HG03139 (cell line): ENCODE measurements around the gene DMRT2.

Experiments used
- ATAC-seq: cut with Tn5 transposase; IDR thresholded peaks from one replicate; pipeline ENCODE4 v1.9.1; 2021; ENCODE audit not compliant: unreplicated experiment

The DMRT2 gene

DNA sequence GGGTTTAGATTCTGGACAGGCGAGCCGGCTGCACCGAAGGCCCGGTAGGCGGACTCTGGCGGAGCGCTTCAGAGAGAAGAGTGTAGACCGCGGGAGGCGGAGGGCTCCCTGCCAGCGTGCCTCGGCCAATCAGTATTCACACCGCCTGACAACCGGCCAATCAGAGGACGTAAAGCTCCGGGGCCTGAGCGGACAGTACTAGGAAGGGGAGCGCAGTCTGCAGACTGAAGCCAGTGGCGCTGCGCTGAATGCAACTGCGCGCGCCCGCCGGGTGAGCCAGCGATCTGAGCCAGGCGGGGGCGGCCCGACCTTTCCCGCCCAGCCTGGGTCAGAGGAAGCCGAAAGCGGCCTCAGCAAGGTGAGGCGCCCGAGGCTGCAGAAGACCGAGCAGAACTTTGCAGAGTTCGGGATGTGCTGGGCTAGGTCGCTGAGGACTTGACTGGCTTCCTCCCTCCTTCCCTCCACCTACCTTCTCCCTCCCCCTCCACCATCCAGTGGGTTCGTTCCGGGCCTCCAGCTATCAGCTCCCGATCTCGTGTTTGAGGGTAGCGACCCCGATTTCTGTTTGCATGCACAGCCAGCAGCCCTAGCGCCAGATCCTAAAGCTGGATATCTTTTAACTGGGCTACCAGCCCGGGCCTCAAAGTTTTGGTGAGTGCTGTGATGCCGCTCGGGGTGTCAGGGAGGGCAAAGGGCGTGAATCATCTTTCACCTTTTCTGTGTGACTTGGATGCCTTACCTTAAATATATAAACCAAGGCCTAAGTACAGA is at the start of gene DMRT2:
Gene DMRT2, plus strand, starts transcription at position 233 of the 771 bp plus-strand sequence. CDS start 1,257 bp downstream, outside the sequence.
- no peak for ATAC-seq

DNA sequence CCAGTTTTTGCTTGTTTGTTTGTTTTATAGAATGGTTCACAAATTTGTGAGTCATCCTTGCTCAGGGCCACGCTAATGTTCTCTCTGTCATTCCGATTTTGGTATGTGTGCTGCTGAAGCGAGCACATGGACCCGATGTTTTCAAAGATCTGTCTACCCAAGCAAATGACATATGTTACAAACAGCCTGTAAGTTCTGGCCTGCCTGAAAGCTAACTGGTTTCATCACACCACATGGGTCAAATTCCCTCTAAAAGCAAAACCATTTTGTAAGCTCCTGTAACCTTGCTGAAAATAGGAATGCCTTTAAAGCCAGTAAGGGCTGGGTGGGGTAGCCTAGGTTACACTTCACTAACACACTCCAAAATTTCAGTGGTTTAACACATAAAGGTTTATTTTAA is 48.3 kb upstream of the DMRT2 start:
- ATAC-seq = no peak

DNA sequence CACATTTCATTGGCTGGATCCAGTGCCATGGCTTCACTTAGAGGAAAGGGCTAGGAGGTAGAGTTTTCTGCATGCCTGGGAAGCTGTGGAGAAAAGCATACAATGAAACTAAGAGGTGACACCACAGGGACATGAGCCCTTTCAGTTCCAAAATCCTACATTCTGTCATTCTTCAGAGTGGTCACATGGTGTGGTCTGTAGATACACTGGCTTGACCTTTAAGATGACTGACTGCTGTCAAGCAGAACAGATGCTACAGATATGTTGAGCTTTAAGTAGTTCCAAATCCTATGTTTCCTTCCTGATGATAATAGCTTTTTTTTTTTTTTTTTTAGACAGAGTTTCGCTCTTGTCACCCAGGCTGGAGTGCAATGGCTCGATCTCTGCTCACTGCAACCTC is 47.5 kb upstream of the DMRT2 start:
- no peak for ATAC-seq

DNA sequence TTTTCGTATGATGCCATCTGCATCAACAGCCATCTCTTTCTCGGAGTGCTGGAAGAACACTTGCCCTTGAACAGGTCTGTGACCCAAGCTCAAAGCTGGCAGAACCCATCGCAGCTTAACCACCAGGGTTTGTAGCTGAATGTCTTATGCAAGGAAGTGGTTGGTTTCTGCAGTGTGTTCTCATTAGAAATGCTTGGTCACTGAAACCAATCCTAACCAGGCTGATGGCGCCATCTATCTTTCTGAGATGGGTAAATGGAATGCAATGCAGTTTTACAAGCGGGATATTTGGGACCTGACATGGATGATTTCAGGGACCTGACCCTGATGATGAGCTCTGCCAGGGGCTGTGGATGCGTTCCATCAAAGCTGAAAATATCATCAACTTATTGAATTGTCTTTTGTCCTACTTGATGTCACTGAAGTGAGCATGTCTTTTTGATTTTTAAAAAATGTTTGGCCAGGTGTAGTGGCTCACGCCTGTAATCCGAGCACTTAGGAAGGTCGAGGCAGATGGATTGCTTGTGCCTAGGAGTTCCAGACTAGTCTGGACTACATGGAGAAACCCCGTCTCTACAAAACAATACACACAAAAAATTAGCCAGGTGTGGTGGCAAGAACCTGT is 45.0 kb upstream of the DMRT2 start:
- no peak for ATAC-seq

DNA sequence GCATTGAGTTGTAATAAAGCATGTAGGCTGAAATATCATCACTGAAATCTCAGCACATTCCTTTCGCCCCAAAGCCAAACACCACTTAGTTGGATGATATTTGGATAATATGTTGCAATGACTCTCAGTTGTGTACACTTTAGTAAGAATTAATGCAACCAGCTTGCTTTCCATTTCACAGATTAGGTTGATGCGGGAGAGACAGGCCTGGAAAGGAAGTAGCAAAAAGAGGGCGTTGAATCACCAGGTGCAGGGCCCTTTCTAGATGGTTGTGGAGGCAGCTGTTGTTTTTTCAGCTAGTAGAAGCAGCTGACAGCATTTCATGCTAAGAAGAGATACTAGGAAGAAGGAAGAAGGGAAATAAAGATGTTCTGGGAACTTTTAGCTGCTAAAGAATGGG is 42.8 kb upstream of the DMRT2 start:
- no peak for ATAC-seq

DNA sequence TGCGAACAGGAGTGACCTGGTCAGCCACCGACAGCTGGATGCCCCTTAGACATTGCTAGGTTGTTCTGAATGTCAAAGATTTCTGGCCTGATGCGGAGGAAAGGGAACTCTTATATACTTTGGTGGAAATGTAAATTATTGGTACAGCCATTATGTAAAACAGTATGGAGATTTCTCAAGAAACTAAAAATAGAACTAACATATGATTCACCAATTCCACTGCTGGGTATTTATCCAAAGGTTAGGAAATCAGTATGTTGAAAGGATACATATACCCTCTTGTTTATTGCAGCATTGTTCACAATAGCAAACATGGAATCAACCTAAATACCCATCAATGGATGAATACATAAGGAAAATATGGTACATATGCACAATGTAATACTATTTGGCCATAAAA is 41.9 kb upstream of the DMRT2 start:
- ATAC-seq = no peak

DNA sequence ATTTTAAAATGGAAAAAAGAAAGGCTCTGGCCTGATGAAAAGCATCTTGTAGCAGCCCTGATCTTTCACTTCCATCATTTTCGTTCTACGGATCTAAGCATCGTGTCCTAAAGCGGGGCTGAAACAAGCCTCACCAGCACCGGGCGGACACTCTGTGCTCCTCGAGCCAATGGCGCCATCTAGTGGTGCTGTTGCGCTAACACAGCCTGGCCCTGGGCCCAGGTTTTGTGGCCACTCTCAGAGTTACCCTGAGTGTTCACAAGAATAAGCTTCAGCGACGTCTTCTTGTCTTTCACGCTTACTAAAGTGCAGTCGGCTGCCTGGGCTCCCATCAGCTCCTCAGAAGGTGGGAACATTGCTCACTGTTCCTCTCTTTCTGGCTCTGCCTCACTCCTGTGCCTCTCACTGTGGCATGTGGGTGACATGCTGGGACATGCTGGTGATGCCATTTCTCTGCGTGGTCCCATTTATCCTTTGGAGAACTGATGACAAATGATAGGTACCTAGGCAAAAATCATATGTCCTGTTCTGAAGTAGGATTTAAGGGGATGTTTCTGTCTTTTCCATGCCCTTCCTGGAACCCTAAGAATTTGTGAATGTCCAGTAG is 41.0 kb upstream of the DMRT2 start:
- peak; percentile 93 for ATAC-seq

DNA sequence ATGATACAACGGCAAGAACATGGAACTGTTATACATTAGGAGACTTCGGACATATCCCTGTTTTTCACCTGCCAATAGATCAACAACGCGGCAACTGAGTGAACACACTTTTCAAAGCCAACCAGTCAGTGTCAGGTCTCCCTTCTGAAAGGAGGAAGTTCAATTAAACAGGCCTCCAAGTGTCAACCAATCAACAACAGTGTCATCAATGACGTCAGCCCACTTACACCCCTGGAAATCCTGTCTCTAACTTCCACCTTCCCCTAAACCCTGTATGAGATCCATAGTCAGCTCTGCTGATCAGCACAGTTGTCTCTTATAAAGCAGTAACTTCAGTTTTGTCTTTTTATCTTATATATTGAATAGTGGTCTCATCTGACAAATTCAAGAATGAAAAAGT is 37.1 kb upstream of the DMRT2 start:
- ATAC-seq = no peak

DNA sequence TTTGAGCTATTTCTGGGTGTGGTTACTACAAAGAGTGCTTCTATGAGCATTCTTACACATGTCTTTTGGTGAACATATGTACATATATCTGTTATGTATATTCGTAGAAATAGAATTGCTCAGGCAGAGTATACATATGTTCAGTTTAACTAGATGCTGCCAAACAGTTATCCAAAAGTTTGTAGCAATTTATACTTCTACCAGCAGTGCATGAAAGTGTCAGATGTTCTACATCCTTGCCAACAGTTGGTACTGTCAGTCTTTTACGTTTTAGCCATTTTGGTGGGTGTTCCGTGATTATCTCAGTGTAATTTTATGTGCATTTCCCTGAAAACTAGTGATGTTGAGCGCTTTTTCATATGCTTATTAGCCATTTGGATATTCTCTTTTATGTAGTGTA is 35.9 kb upstream of the DMRT2 start:
- ATAC-seq = no peak

DNA sequence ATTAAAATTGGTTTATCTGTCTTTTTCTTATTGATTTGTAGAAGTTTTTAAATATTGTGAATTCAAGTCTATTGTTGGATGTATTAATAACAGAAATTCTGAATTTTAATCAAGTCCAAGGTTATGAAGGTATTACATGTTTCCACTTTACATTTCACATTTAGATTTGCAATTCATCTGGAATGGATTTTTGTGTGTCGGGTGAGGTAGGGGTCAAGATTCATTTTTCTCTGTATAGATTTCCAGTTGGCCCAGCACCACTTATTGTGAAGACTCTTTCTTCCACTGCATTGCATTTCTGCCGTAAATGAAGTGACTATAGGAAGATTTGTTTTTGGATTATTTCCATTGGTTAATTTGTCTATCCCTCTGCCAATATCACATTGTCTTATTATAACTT is 35.5 kb upstream of the DMRT2 start:
- no peak for ATAC-seq

DNA sequence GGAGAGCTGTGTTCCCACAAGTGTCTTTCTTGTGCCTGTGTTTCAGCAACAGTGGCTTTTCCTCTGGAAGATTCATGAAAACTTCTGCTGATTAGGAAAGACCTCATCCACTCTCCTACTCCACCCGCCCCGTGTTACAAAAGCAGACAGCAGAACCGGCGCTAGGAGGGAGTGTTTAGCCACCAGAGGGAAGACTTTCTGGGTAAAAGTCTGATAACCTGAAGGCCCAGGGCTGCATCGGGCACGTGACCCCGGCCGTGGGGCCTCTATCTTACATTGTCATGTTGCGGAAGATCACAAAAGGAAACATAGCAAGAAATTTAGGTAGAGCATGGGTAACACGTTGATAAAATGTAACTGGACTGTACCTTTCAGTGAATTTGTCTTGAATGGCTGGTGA is 32.0 kb upstream of the DMRT2 start:
- no peak for ATAC-seq

DNA sequence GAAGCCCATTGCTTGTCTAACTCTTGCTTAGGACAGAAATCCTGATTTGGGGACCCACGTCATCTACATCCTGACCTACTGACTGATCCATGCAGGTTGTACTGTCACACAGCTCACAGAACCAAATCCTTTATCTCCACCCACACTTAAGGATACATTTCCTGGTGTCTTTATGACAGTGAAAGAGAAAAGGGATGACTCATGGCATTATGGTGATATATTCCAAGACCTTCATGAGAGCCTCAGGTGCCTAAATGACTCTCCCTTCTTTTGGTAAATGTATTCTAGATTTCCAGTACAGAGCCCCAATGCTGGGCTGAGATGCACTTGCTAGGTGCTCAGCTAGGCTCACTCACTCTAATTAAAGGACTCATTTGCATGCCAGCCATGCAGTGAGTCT is 26.0 kb upstream of the DMRT2 start:
- ATAC-seq = no peak

DNA sequence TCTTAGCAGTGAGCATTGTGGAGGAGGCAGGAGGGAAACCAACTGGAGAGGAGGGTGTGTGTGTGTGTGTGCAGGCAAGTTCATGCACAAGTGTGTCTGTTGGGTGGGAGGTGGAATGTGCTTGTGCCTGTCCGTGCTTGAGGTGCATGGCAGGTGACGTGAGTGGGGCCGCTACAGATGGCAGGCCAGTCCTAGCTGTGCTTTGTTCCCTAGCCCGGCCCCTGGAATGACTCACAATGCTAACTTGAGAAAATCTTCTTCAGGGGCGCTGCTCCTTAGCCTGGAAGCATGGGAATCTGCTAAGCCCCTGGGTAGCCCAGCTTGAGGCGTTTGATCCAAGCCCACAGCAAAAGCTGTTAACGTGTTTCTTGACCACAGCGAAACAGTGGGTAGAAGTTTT is 25.0 kb upstream of the DMRT2 start:
- ATAC-seq = no peak

DNA sequence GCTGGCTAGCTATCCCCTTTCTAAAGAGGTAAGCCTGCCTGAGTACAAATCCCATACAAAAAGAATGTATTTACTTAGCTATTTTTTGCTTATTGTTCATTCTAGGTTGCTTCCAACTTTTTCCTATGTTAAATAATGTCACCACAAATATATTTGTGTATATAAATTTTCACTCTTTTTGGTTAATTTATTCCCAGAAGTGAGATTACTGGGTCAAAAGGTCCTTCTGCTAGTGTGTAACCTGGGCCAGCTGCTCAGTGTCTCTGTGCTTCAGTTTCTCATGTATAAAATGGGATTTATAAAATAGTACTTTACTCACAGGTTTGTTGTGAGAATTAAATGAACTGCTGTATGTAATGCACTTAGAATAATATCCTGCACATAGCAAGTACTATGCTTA is 23.9 kb upstream of the DMRT2 start:
- ATAC-seq = no peak

DNA sequence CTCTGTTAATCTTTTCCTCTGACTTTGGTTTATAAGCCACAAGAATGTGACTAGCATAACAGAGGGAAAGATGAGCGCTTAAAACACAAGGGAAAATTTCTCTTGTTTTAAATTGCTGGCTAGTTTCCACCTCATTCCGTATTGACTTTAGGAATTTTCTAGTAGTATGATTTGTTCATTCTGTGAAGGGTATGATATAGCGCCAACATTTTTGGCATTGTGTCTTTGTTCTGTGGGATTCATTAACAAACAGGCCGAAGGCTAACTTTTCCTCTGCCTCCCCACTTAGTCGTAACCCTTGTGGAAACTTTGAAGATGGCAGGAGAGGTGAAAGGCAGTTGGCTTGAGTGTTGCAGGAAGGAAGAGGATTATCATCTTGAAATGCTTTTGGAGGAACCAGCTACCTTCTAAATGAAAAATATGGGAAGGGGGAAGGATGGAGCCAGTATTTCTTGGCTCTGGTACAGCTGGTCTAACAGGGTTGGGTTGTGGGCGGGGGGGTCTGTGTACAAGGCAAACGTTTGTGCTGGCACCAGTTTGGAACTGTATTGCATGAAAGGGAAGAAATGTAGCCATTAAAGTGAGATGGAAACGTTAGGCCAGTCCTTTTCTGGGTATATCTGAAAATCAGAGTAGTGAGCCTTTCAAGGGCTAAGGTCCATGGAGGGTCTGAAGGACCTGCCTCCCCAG is 21.5 kb upstream of the DMRT2 start:
- ATAC-seq = no peak

DNA sequence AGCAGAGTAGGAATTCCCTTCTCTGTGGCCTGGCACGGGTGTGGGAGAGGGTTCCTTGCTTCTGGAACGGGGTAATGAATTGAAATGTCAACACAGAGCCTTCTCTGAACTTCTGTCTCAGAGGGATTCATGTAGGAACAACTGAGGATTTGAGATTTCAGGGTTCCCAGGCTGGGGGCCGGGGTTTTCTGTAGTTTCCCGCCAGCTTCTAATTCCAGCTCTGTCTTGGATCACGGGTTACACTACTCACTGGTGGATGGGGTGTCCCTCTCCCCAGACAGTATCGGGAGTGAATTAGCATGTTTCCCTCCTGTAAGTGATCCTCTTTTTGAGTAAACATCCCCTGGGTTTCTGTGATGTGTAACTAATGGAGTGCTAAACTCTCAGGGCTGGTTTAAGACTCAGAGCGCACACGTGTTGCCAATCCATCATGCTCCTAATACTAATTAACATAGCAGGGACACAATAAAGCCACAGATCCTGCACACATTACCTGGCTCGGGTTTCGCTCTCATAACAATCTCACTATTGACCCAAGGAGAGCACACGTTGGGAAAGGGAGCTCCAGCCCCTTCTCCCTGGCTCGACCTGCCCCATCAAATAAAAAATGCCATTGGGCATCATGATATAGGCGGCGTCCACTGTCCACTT is 18.1 kb upstream of the DMRT2 start:
- ATAC-seq = no peak

DNA sequence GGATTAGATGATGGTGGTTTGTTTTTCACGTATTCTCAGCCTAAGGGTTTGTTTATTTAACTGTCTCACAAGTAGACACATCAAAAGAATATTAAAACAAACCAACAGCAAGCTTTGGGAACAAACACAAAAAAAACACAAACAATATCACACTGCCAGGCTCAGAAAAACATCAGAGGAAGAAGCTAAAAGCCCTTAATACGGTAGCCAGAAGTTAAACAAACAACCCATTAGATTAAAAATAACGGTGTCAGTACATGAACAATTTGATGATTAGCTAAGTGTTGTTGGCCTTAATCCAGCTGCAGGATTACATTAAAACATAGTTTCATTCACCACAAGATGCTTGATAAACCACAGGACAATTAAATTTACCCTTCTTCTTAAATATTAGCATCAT is 15.9 kb upstream of the DMRT2 start:
- no peak for ATAC-seq

DNA sequence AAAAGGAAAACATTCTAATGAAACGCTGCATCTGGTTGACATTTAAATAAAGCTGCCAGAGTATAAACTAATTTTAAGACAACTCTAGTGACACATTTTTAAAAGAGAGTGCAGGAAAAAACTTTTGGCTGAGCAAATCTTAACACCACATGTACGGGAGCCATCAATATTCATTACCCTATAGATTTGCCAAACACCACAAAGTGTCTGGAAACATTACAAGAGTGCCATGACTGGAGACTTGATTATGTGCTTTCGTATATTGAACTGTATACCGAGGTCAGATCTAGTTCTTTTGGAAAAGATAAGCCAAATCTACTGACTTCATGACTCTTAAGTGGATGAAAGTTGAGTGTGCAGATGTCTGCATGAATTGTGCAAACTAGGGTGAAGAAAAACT is 10.6 kb upstream of the DMRT2 start:
- ATAC-seq = no peak

DNA sequence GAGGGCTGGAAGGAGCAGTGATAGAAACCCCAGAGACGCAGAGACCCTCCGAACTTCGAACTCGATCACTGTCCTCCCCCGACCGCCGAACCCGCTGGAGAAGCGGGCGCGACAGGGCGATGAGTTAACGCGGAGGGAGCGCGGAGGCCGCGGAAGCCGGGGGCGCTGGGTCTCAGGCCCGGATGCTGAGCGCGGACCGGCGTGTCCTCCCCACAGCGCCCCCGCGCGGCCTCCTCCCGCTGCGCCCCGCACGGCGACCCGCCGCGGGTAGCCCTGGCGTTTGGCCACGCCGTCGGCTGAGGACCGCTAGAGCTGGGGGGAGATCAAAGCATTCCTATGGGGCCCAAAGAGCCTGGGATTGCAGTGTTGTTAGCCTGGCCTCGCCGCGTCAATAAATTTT is 7.7 kb upstream of the DMRT2 start:
- no peak for ATAC-seq

DNA sequence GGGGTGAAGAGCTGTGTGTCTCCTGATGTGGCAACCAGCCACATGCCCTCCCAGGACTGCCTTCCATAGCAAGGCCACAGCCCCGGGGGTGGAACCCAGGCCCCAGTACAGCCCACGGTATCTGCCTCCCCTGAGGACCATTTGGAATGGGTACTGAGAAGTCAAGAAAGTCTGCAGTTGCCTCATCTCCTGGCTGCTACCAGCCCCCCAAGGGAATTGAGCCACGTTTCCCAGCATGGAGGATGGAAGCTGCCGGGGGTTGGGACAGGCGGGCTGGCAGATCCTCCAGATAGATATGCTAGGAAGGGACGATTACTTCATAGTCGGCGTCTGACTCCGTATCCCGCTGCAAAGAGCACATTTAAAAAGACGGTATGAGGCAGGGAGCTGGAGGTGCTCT is 5.5 kb upstream of the DMRT2 start:
- no peak for ATAC-seq
